SHP77 treated with DMSO at 0.1 percent for 48 hours (cell line): Measurements from ENCODE around the gene IL1R2.

Experiments used
- DNase-seq: peaks from one replicate; lab custom pipeline; 2025; lab: John Stamatoyannopoulos, UW

The IL1R2 gene

GRCh38 chr2:102022884-102023539 is 31.3 kb downstream of the IL1R2 start:
- DNase-seq = no peak

GRCh38 chr2:102024410-102024809 is 32.6 kb downstream of the IL1R2 start:
- no peak for DNase-seq

- no peak for DNase-seq
Measured at GRCh38 chr2:102025016-102025501, 33.3 kb downstream of the IL1R2 start.

DNA sequence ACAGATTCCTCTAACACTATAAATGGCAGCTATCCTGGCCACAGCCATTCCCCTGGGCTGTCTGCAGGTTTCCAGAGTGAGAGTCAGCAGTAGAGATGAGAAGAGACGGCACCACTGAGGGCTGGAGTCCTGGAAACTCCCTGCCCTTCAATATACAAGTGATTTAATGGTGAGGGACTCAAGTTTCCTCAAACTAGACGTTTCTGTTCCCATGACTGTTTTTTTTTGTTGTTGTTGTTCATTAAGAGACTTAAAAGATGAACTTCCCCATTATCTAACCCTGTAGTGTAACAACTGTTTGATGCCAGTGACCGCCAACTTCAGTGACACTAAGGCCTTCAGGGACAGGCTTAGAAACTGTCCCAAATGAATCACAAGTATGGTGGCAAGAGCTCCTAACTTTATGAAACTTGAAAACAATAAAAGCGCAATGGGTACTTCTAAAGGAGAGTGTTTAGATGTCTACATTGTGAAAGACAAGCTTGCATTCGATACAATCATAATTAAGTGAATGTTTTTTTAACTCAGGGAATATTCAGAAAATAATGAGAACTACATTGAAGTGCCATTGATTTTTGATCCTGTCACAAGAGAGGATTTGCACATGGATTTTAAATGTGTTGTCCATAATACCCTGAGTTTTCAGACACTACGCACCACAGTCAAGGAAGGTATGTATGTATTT is 34.0 kb downstream of the IL1R2 start:
- DNase-seq = no peak

DNA sequence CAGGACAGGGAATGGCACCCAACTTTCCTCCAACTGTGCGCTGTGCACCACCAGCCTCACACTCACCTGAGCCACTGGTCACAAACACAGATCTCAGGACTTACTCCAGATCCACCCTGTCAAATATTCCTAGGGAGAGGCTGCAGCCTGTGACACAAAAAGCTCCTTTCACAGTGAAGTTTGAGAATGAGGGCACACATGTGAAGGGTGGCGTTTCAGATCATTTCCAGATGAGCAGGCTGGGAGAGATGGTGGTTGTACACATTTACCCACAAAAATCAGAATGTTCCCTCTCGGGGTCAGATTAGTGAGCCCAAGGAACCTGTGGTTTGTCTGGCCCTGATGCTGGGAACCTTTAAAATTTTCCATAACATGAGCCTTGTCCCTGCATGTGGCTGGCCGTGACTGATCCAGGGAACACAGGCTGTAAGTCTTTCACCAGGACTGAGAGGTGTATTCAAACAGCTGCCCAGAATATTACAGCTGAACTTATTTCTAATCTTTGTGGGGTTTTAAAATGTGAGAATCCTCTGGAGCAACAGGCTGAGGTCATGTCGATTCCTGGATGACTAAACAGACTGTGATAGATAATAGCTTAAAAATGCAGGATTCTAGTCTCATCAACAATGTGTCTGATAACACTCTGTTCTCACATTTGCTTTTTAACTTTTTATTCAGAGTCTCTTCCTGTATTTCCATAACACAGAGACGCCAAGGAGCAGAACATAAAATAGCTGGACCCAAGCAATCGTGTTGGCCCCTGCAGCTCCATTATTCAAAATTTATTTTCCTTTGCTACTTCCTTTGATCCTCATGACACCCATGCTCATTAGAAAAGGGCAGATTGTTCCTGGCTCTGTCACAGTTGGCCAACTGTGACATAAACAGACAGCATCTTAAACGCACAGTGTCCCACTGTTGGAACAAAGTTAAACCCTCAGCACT is 35.5 kb downstream of the IL1R2 start:
- DNase-seq = no peak

GRCh38 chr2:102028470-102028869 is 36.7 kb downstream of the IL1R2 start:
- no peak for DNase-seq

DNA sequence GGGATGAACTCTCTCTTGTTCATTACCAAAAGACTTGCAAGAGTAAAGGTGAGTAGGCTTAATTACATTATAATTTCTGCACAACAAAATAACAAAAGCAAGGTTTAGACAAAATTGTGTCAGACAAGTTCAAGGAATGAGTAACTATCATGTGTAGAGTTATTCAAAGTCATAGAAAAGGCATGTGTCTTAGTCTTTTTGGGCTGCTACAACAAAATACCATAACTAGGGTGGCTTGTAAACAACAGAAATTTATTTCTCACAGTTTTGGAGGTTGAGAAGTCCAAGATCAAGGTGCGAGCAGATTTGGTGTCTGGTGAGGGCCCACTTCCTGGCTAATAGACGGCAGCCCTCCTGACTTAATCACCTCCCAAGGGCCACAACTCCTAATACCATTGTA is 37.6 kb downstream of the IL1R2 start:
- no peak for DNase-seq

DNA sequence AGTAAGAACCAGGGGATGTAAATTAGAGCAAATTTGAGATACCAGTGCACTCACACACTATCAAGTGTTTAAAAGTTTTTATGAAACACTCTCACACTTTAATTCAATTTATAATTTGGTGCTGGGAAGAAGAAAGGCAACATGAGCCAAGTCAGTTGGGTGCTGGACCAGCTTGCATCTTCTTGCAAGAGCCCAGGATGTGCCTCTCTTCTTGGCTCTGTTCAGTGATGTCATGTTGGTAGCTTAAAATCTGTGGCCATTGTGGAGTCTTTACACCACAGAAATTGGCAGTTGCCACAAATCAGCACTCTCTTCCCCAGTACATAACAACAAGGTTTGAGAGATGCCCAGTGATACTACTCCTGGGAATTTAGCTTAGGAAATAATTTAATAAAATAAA is 38.2 kb downstream of the IL1R2 start:
- no peak for DNase-seq

DNA sequence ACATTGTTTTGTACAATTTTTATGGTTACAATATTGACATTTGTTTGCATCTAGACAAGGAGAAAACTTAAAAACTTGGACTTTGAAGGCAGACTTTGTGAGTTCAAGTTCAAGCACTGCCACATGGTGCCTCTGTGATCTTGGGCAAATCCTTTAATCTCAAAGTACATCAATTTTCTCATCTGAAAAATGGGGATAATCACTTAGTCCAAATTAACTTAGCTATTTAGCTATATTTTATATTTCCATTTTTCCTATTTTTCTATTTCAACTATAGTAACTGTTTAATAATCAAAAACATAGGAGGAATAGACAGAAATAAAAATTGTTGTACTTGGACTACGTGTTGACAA is 38.7 kb downstream of the IL1R2 start:
- no peak for DNase-seq

- no peak for DNase-seq
Measured at GRCh38 chr2:102030855-102031527, 39.2 kb downstream of the IL1R2 start.

DNA sequence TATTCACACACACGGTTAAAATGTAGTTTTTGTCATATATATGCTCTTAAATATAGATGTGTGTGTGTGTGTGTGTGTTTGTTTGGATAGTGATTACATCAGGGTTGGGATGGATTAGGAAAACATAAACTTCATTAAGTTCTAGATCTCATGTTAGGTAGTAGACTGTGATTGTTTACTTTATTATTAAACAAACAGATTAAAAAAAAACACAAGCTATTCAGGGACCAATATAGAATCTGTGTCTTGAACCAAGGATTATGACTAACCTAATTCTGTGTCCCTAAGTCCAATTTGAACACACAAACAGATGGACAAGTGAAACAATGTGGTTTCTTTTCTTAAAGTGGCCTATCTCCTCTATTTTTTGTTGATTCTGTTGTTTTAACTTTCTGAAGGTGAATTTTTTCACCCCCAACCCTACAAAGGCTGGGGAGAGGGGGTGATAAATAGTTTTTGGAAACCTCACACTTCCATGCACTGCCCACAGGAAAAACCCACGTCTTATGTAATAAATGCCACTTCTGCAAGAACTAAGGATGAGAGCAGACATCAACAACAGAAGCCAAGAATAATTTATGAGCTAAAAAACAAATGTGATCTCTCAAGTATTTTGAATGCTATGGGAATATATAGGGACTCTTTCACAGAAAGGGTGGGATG is 40.7 kb downstream of the IL1R2 start:
- no peak for DNase-seq

DNA sequence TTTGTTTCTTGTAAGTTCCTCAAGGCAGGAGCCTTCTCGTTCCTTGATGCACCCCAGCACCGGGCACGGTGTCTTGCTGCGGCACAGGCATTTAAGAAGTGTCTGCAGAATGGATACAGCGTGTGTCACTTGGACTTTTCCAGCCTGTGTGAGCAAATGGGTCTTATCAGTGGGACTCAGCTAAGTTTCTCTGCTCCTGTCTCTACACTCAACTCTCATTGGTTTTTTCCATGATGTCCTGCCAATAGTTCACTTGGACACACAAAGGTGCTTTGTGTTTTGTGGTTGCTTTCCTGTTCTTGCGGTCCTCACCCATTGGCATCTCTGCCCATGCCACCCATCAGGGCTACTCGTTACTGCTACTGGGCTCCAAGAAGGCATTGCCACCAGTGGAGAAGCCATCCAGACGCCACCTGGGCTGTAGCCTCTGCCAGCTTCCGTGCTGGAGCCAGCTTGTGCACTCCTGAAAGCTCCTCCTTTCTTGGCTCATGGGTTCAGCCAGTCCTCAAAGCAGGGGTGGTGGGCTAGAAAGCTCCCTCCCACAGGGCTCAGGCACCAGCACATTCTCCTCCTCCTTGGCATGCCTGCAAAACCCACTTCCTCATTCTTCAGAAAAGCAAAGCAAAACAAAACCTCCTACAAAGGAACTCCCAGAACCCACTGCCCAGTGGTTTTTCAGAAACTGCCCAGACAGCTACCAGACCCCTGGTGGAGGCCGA is 41.4 kb downstream of the IL1R2 start:
- DNase-seq = no peak

DNA sequence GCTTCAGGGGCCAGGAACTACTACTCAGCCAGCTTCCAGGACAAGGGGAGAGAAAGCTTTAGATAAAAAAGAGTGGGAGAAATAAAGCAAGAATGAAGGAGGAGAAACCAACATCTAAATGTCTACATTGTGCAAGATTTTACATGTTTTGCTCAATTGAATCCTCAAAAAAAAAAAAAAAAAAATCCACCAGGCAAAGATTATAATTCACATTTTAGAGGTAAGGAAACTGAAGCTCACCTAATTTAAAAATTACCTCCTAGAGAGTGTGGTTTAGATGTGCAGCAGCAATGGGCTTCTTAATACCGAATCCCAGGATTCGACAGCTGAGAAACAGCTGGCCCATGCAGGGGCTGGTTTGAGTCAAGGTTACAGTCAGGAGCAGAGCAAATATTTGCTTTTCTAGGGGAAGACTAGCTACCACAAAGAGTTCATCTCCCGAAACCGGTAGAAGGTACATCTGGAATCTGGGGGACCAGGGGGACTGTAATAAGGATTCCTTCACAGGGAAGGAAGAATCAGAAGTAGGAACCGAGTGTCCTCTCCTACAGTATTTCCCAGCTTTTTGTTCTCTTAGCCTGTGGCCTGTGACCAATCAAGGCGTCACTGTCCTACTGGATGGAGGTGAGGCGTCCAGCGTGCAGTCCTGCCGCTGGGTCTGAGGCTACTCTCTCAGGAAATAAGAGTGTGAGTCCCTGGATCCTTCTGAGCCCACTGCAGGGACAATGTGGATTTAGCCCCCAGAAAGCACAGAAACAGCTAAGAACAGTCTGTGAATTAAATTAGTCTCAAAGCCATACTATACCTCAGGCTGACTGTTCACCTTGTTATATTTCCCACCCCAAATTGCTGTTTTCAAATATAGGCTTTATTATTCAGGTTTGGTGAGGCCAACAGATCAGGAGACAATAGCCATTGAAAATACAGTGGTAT is 42.3 kb downstream of the IL1R2 start:
- no peak for DNase-seq

DNA sequence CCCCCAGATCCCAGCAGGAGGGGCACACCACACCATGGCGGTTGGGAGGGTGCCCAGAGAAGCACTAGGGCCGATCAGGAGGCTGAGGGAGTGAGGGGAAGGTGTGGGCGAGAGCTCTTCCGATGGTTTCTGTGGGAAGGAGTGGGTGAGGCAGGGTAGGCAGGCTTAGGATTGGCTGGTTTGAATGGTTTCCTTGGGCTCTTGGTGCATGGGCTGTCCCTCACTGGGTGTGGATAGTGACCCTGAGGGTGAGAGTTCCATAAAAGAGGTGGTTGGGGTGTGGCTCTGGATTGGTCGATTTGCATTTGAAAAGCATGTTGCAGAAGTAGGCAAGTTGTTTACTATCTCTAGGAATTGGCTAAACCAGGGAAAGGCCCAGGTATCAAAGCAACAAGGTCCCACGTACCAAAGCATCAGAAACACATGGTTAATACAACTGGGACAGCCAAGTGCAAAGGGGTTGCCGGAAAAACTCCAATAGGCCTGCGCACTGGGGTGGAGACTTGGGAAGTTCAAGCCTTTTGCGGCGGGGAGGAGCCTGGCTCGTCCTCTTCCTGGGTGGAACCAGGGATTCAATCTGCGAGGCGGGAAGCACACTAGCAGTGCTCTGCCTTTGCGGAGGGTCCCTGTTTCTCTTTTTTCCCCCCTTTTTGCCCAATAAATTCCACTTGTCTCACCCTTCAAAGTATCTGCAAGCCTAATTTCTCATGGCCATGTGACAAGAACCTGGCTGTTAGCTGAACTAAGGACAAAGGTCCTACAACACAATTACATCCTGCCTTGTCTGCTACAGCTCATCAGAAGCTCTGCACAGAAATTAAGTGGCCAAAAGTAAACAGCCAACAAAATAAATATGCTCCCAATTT is 43.2 kb downstream of the IL1R2 start:
- no peak for DNase-seq

- no peak for DNase-seq
Measured at GRCh38 chr2:102037681-102038080, 45.9 kb downstream of the IL1R2 start.

GRCh38 chr2:102040229-102040628 is 48.5 kb downstream of the IL1R2 start:
- DNase-seq = no peak

DNA sequence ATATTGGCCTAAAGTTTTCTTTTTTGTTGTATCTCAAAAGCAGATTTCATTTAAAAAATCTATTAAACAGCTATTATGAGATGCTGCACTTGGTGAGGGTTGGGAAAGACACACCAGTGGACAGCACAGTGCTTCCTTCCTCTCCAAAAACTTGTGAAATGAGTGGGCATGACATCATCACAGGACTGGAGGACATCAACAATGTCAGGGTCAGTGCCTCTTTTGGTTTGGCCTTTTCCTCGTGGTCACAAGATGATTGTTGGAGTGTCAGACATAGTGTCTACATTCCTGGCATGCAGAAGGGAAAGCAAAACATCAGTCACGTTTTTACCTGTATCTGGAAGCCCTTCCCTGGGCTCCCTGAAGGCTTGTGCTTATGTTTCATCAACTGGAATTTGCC is 49.6 kb downstream of the IL1R2 start:
- DNase-seq = no peak

GRCh38 chr2:102042196-102043081 is 50.7 kb downstream of the IL1R2 start:
- no peak for DNase-seq
